B cell (primary cell): ENCODE data around the gene PRIMPOL. TPM values are rescaled to one million over a fixed set of nuclear protein-coding genes. Genes with fewer than 3 reads are reported as not detected.

Experiments
- ATAC-seq: fragments of 200-7000 bp; cut with Tn5 transposase; one replicate; pipeline ENCODE4 v1.10.0; 2021; ENCODE audit warnings: low read depth, mild to moderate bottlenecking, moderate number of reproducible peaks, moderate library complexity
- CTCF ChIA-PET: fragments of 350-600 bp; sonication (Branson Sonifier 250); formaldehyde crosslinking; loops from one replicate; lab custom pipeline; 2021; ENCODE audit warnings: antibody characterized with exemption, inconsistent platforms; lab: Charles Lee
- POLR2A ChIA-PET: fragments of 350-600 bp; sonication (Branson Sonifier 250); formaldehyde crosslinking; loops from one replicate; lab custom pipeline; 2021; ENCODE audit warnings: antibody characterized with exemption; lab: Charles Lee
- DNase-seq: peaks from one replicate; pipeline ENCODE4 v3.0.0; 2013
- H2AFZ ChIP-seq: 2 replicates; pipeline ENCODE4 v1.6.1; 2012; ENCODE audit warnings: mild to moderate bottlenecking, low read depth, low read length; ENCODE audit not compliant: insufficient read depth, poor library complexity, severe bottlenecking
- H3K27ac ChIP-seq, 2 donors: 1 replicate in 1 of 2; 2 replicates in 1 of 2; pipeline ENCODE4 v1.5.1; 2012 to 2013; ENCODE audit warnings: low read length in 2 of 2, mild to moderate bottlenecking in 2 of 2, moderate library complexity in 1 of 2
- H3K27me3 ChIP-seq, 4 experiments: fragments of 200-600 bp in 1 of 4; sonication (generic) in 1 of 4; replicated peaks in 1 of 4; 1 replicate in 2 of 4; 2 replicates in 2 of 4; pipeline versions ENCODE4 v1.6.1 to v1.7.0; 2013 to 2016; ENCODE audit warnings: low read length in 3 of 4, mild to moderate bottlenecking in 2 of 4, mixed read lengths in 1 of 4, moderate library complexity in 1 of 4; ENCODE audit not compliant: insufficient read depth in 4 of 4, control insufficient read depth in 3 of 4; ENCODE audit errors: control extremely low read depth in 1 of 4
- H3K36me3 ChIP-seq, 2 experiments: replicated peaks in 1 of 2; 1 replicate in 1 of 2; 2 replicates in 1 of 2; pipeline versions ENCODE4 v1.6.1 to v1.7.1; 2013; ENCODE audit warnings: low read length in 1 of 2; ENCODE audit not compliant: insufficient read depth in 2 of 2, control insufficient read depth in 1 of 2; ENCODE audit errors: control extremely low read depth in 1 of 2, extremely low read depth in 1 of 2
- H3K4me1 ChIP-seq, 2 donors: fragments of 200-600 bp in 1 of 2; sonication (generic) in 1 of 2; 1 replicate in 1 of 2; 2 replicates in 1 of 2; pipeline versions ENCODE4 v1.5.1 to v1.6.1; 2013 to 2017; ENCODE audit warnings: low read length in 2 of 2; ENCODE audit not compliant: control insufficient read depth in 2 of 2, insufficient read depth in 2 of 2
- H3K4me2 ChIP-seq: replicated peaks from 2 replicates; pipeline ENCODE3; 2012; ENCODE audit warnings: mild to moderate bottlenecking, low read depth, low read length; ENCODE audit not compliant: poor library complexity, severe bottlenecking
- H3K4me3 ChIP-seq, 5 experiments: fragments of 200-600 bp in 1 of 5; sonication (generic) in 1 of 5; 1 replicate in 3 of 5; 2 replicates in 2 of 5; pipeline versions ENCODE4 v1.5.1 to v1.7.0; 2011 to 2016; ENCODE audit warnings: low read length in 4 of 5, mild to moderate bottlenecking in 4 of 5, low read depth in 2 of 5, control low read depth in 1 of 5, moderate library complexity in 1 of 5; ENCODE audit not compliant: insufficient read depth in 1 of 5; ENCODE audit errors: control extremely low read depth in 1 of 5, extremely low read depth in 1 of 5
- H3K79me2 ChIP-seq: fragments of 200-600 bp; sonication (generic); one replicate; pipeline ENCODE4 v1.6.0; 2016; ENCODE audit warnings: low read length; ENCODE audit not compliant: control insufficient read depth, insufficient read depth
- H3K9ac ChIP-seq: fragments of 200-600 bp; sonication (generic); 2 replicates; pipeline ENCODE4 v1.6.1; 2017; ENCODE audit warnings: mild to moderate bottlenecking, low read length, moderate library complexity
- H3K9me3 ChIP-seq, 3 donors: one replicate each; pipeline versions ENCODE4 v1.6.1 to v1.7.1; 2013; ENCODE audit warnings: low read length in 2 of 3; ENCODE audit not compliant: control insufficient read depth in 2 of 3, insufficient read depth in 1 of 3; ENCODE audit errors: control extremely low read depth in 1 of 3
- H4K20me1 ChIP-seq: 2 replicates; pipeline ENCODE4 v1.6.0; 2012; ENCODE audit warnings: mild to moderate bottlenecking, low read length; ENCODE audit not compliant: insufficient read depth, control insufficient read depth, poor library complexity, severe bottlenecking
- H3K27ac Mint-ChIP-seq: one replicate; pipeline ENCODE4 v1.8.0; 2021; ENCODE audit warnings: mixed read lengths
- H3K27me3 Mint-ChIP-seq: one replicate; pipeline ENCODE4 v1.8.0; 2021; ENCODE audit warnings: mixed read lengths
- H3K4me1 Mint-ChIP-seq: one replicate; pipeline ENCODE4 v1.8.0; 2021; ENCODE audit warnings: mixed read lengths
- H3K4me3 Mint-ChIP-seq: one replicate; pipeline ENCODE4 v1.8.0; 2021; ENCODE audit warnings: mixed read lengths
- H3K9me3 Mint-ChIP-seq: one replicate; pipeline ENCODE4 v1.8.0; 2022; ENCODE audit warnings: mixed read lengths; ENCODE audit not compliant: insufficient read depth
- CTCF ChIP-seq: fragments of 200-600 bp; IDR thresholded peaks from one replicate; pipeline ENCODE4 v1.8.0; 2022; ENCODE audit warnings: antibody characterized with exemption, mild to moderate bottlenecking
- EZH2 ChIP-seq: IDR thresholded peaks from 2 replicates; pipeline ENCODE4 v1.6.1; 2012; ENCODE audit warnings: borderline replicate concordance, low read depth, mild to moderate bottlenecking, moderate library complexity, low read length; ENCODE audit not compliant: insufficient read depth, poor library complexity, severe bottlenecking
- WGBS: methylation state at CpG from one replicate; pipeline ENCODE4 v1.1.5; 2013; ENCODE audit warnings: missing lambda C conversion rate; ENCODE audit not compliant: insufficient coverage; 5-methylcytosine and 5-hydroxymethylcytosine counted together
- intact Hi-C: fragments of 100-400 bp; cut with micrococcal nuclease; formaldehyde crosslinking; loops from one replicate; pipeline ENCODE4 v1.10.0; 2022
- polyA plus RNA-seq: library from polyadenylated mRNA; depleted of rRNA; stranded (reverse); fragments of >200 nt; gene quantifications from 2 replicates; pipeline ENCODE4 v1.2.3, GENCODE V29; 2012
- total RNA-seq, 2 donors: library from RNA; stranded (reverse); fragments of 120-200 nt in 1 of 2; gene quantifications; 1 replicate in 1 of 2; 2 replicates in 1 of 2; pipeline versions ENCODE4 v1.2.3 to v1.2.4, GENCODE V29; 2013 to 2022

Gene PRIMPOL
- total and polyA plus RNA-seq, 2 donors (not counting 1 experiment from before 2014, with no cell fraction given), result 15.4 to 16.3 TPM

GRCh38 chr4:184668096-184668495 lies 18.6 kb downstream of the PRIMPOL start:
- Histone ChIP-seq H3K79me2 (no peaks in the 10 kb centered on the region), H2AFZ (no peak overlapping the region), H3K4me1 (peaks cover 4 to 7% of the 10 kb centered on the region in 2 donors), H3K27ac (no peak overlapping the region), H3K4me2 (no peak overlapping the region), H4K20me1 (no peaks in the 10 kb centered on the region), H3K9ac (no peak overlapping the region), H3K36me3 (peaks cover 0 to 21% of the 10 kb centered on the region in 2 experiments), H3K9me3 (no peaks in the 10 kb centered on the region), H3K4me3 (no peak overlapping the region), H3K27me3 (no peaks in the 10 kb centered on the region)
- over 99% methylated on average over 8 of the region's 9 CpGs for WGBS
- Mint-ChIP-seq H3K4me1 (peaks cover 13% of the 10 kb centered on the region), H3K4me3 (no peak overlapping the region), H3K27ac (no peak overlapping the region), H3K9me3 (no peaks in the 10 kb centered on the region), H3K27me3 (no peaks in the 10 kb centered on the region)
- TF ChIP-seq EZH2 (no peak), CTCF (no peak)
- POLR2A ChIA-PET, result no interaction called here
- CTCF ChIA-PET, result no interaction called here
- DNase-seq (no peak), ATAC-seq (no peak)
- intact Hi-C loops, result no loop called here

GRCh38 chr4:184668511-184669114 lies 19.1 kb downstream of the PRIMPOL start:
- no peak overlapping the region for H3K9ac ChIP-seq
- H3K36me3 ChIP-seq, result peaks cover 0 to 22% of the 10 kb centered on the region in 2 experiments
- no peak overlapping the region for H3K27ac ChIP-seq
- TF ChIP-seq CTCF, result no peak
- no peak for TF ChIP-seq EZH2
- Mint-ChIP-seq H3K4me1 (peaks cover 13% of the 10 kb centered on the region), H3K4me3 (no peak overlapping the region), H3K27me3 (no peaks in the 10 kb centered on the region), H3K9me3 (no peaks in the 10 kb centered on the region), H3K27ac (no peak overlapping the region)
- ChIA-PET CTCF (no interaction called here), POLR2A (no interaction called here)
- peaks cover 4 to 7% of the 10 kb centered on the region in 2 donors for H3K4me1 ChIP-seq
- no peaks in the 10 kb centered on the region for H3K9me3 ChIP-seq
- DNase-seq (no peak), ATAC-seq (no peak)
- intact Hi-C loops, result no loop called here
- H4K20me1 ChIP-seq, result no peaks in the 10 kb centered on the region
- no peak overlapping the region for H3K4me2 ChIP-seq
- no peaks in the 10 kb centered on the region for H3K79me2 ChIP-seq
- no peak overlapping the region for H3K4me3 ChIP-seq
- H2AFZ ChIP-seq, result no peak overlapping the region
- 90% methylated on average over 8 of the region's 9 CpGs for WGBS
- no peaks in the 10 kb centered on the region for H3K27me3 ChIP-seq
